HG02610 (cell line): Measurements from ENCODE around the gene DNAJC3.
"Not testable (repeated sequence)": the region's sequence is repeated elsewhere in the genome, so short reads cannot be mapped to it uniquely, and the experiment has no call there.

Experiments
- ATAC-seq: cut with Tn5 transposase; IDR thresholded peaks from one replicate; pipeline ENCODE4 v1.9.1; 2021; ENCODE audit warnings: mild to moderate bottlenecking, moderate library complexity; ENCODE audit not compliant: unreplicated experiment

The DNAJC3 gene

GRCh38 chr13:95676762-95677563, at the start of gene DNAJC3:
Gene DNAJC3 (plus strand): TSS chr13:95677139. CDS start chr13:95677256, 117 bp downstream.
- ATAC-seq = peak; percentile 95

- no peak for ATAC-seq
These were observed 49.3 kb upstream of the DNAJC3 start for GRCh38 chr13:95627590-95627989.

- no peak for ATAC-seq
These were observed 48.5 kb upstream of the DNAJC3 start for GRCh38 chr13:95628488-95628887.

GRCh38 chr13:95629071-95629470, 47.9 kb upstream of the DNAJC3 start:
- ATAC-seq = no peak

- no peak for ATAC-seq
These were observed 46.3 kb upstream of the DNAJC3 start for GRCh38 chr13:95630593-95630992.

- no peak for ATAC-seq
These were observed 40.1 kb upstream of the DNAJC3 start for GRCh38 chr13:95636853-95637252.

- ATAC-seq = no peak
These were observed 35.5 kb upstream of the DNAJC3 start for GRCh38 chr13:95641291-95642027.

GRCh38 chr13:95642028-95642621, 34.8 kb upstream of the DNAJC3 start:
- no peak for ATAC-seq

- ATAC-seq = no peak
These were observed 33.9 kb upstream of the DNAJC3 start for GRCh38 chr13:95642999-95643398.

- ATAC-seq = no peak
These were observed 33.4 kb upstream of the DNAJC3 start for GRCh38 chr13:95643571-95643935.

- ATAC-seq = peak; percentile 48
These were observed 32.9 kb upstream of the DNAJC3 start for GRCh38 chr13:95643936-95644598.

- peak; percentile 55 for ATAC-seq
These were observed 32.3 kb upstream of the DNAJC3 start, which contains the start of gene DZIP1 for GRCh38 chr13:95644601-95645052. Gene DZIP1 (minus strand): TSS chr13:95644706. CDS start chr13:95642029, 2,677 bp downstream.

- ATAC-seq = no peak
These were observed 29.6 kb upstream of the DNAJC3 start for GRCh38 chr13:95647321-95647720.

- ATAC-seq = no peak
These were observed 26.2 kb upstream of the DNAJC3 start for GRCh38 chr13:95650696-95651095.

- no peak for ATAC-seq
These were observed 24.6 kb upstream of the DNAJC3 start for GRCh38 chr13:95652244-95652764.

- no peak for ATAC-seq
These were observed 24.1 kb upstream of the DNAJC3 start for GRCh38 chr13:95652821-95653220.

GRCh38 chr13:95656386-95657015, 20.4 kb upstream of the DNAJC3 start:
- no peak for ATAC-seq

- no peak for ATAC-seq
These were observed 17.4 kb upstream of the DNAJC3 start for GRCh38 chr13:95659500-95659899.

GRCh38 chr13:95660981-95661581, 15.9 kb upstream of the DNAJC3 start:
- ATAC-seq = no peak

GRCh38 chr13:95667235-95667634, 9.7 kb upstream of the DNAJC3 start:
- ATAC-seq = not testable (repeated sequence)
